ENCODE data around the gene DDA1.

DDA1 gene

DNA sequence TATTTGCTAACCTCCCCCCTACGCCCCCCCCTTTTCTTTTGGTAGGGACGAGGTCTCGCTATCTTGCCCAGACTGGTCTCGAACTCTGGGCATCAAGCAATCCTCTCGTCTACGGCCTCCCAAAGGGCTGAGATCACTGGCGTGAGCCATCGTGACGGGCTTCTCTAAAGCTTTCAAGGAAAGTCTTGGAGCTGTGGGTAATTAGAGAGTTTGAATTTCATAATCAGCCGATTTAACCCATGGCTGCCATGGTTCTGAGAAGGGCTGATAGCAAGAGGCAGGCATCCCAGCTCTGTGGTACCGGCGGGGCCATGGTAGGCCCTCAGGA lies 5.5 kb upstream of the DDA1 start:
- Histone ChIP-seq H3K9me3 (ENCODE audit: control insufficient read depth in 2 of 2, low read length in 2 of 2) (no peaks in the 10 kb centered on the region), H3K36me3 (ENCODE audit: control insufficient read depth in 2 of 2, insufficient read depth in 2 of 2, low read length in 2 of 2) (peaks cover 0 to 3% of the 10 kb centered on the region in 2 donors), H3K27ac (ENCODE audit: low read length) (peak overlapping the region; percentile 90), H3K4me1 (ENCODE audit: control insufficient read depth, insufficient read depth, low read length) (peaks cover 48% of the 10 kb centered on the region), H3K27me3 (ENCODE audit: control insufficient read depth in 1 of 2, insufficient read depth in 2 of 2, low read length in 2 of 2) (no peaks in the 10 kb centered on the region), H3K9ac (ENCODE audit: low read length in 2 of 2) (peak overlapping the region; percentile 44 to 73), H3K4me3 (ENCODE audit: low read length in 2 of 2) (peak overlapping the region; percentile 23 to 82)

DNA sequence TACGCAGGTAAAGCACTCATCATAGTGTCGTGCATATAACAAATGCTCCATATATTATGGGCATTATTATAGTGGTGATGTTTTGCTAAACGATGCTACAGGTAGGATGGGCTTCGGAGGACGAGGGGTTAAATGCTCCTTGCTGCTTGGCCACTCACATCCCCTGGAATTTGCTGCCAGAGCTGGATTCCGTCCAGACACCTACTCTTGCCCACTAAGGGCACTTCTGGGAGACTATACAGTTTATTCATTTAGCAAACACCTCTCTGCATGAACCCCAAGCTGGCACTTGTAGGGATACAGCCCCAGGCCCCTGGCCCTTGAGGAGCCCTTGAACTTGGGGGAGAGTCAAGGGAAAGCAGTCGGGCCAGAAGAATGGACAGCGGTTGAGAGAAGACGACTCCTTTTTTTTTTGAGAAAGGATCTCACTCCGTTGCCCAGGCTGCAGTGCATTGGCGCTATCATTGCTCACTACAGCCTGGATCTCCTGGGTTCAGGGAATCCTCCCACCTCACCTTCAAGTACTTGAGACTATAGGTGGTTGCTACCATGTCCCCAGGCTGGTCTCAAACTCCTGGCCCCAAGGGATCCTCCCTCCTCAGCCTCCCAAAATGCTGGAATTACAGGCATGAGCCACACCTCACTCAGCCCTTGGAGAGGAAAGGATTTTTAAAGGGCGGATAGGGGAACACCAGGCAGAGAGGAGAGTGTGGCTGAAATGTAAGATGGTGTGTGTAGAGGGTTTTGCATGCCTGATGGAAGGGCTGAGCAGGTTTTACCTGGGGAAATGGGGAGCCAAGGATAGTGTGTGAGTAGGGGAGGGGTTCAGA lies 4.8 kb upstream of the DDA1 start:
- Histone ChIP-seq H3K4me1 (ENCODE audit: control insufficient read depth, insufficient read depth, low read length) (peaks cover 51% of the 10 kb centered on the region), H3K4me3 (ENCODE audit: low read length in 2 of 2) (peak overlapping the region; percentile 23 to 91), H3K9me3 (ENCODE audit: control insufficient read depth in 2 of 2, low read length in 2 of 2) (no peaks in the 10 kb centered on the region), H3K36me3 (ENCODE audit: control insufficient read depth in 2 of 2, insufficient read depth in 2 of 2, low read length in 2 of 2) (peaks cover 0 to 3% of the 10 kb centered on the region in 2 donors), H3K27ac (ENCODE audit: low read length) (peak overlapping the region; percentile 90), H3K9ac (ENCODE audit: low read length in 2 of 2) (peak overlapping the region; percentile 44 to 73), H3K27me3 (ENCODE audit: control insufficient read depth in 1 of 2, insufficient read depth in 2 of 2, low read length in 2 of 2) (no peaks in the 10 kb centered on the region)

DNA sequence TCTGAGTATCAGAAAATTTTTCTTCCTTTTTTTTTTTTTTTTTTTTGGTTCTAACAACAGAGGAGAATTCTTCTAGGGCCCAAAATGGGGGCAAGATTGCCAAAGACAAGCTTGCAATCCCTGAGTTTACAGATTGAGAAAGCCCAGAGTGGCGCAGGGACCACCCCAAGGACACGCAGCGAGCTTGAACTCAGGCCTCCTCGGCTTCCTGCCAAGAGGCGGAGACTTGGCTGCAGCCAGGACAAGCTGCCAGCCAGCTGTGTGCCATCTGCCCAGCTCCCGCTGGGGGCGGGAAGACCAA lies 4.2 kb upstream of the DDA1 start:
- Histone ChIP-seq H3K9me3 (ENCODE audit: control insufficient read depth in 2 of 2, low read length in 2 of 2) (no peaks in the 10 kb centered on the region), H3K4me1 (ENCODE audit: control insufficient read depth, insufficient read depth, low read length) (peaks cover 57% of the 10 kb centered on the region), H3K36me3 (ENCODE audit: control insufficient read depth in 2 of 2, insufficient read depth in 2 of 2, low read length in 2 of 2) (peaks cover 0 to 3% of the 10 kb centered on the region in 2 donors), H3K9ac (ENCODE audit: low read length in 2 of 2) (peak overlapping the region; percentile 44 to 47), H3K27ac (ENCODE audit: low read length) (peak overlapping the region; percentile 90), H3K27me3 (ENCODE audit: control insufficient read depth in 1 of 2, insufficient read depth in 2 of 2, low read length in 2 of 2) (no peaks in the 10 kb centered on the region), H3K4me3 (ENCODE audit: low read length in 2 of 2) (peak overlapping the region; percentile 86 to 91)

DNA sequence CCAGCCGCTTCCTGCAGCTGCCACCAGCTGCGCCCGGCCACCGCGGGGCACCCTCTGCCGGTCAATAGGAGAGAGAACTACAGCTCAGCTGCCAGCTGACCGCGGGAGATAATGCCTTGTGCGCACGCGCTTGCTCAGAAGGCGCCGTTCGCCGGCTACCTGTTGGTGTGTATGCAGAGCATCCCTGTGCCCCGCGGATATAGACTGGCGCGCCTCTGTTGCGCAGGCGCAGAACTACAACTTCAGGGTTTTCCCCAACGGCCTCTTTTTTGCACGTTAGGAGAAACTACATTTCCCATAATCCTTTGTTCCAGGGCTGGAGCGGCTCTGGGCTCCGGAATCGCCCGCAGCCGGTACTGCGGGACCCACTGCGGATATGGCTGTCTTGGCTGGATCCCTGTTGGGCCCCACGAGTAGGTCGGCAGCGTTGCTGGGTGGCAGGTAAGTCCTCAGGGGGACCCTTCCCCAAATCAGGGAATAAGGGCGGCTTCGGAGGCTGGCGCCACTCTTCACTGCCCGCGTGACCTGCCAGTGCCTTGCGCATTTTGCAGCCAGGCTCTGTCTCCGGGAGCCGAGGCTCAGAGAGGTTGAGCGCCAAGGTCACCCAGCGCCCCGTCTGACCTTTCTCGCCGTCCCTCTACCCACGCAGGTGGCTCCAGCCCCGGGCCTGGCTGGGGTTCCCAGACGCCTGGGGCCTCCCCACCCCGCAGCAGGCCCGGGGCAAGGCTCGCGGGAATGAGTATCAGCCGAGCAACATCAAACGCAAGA lies 3.7 kb upstream of the DDA1 start, which contains the start of gene MRPL34:
MRPL34 (plus strand) TSS at position 356 of the 768 bp plus-strand sequence; CDS start at position 377, 21 bp downstream.
- H3K36me3 ChIP-seq (ENCODE audit: control insufficient read depth in 2 of 2, insufficient read depth in 2 of 2, low read length in 2 of 2) = peaks cover 0 to 2% of the 10 kb centered on the region in 2 donors
- peaks cover 62% of the 10 kb centered on the region for H3K4me1 ChIP-seq (ENCODE audit: control insufficient read depth, insufficient read depth, low read length)
- H3K9me3 ChIP-seq (ENCODE audit: control insufficient read depth in 2 of 2, low read length in 2 of 2) = no peaks in the 10 kb centered on the region
- H3K27me3 ChIP-seq (ENCODE audit: control insufficient read depth in 1 of 2, insufficient read depth in 2 of 2, low read length in 2 of 2) = no peaks in the 10 kb centered on the region
- peak within 1 kb of the TSS; percentile 86 to 91 for H3K4me3 ChIP-seq (ENCODE audit: low read length in 2 of 2)
- peak within 1 kb of the TSS; percentile 83 to 86 for H3K9ac ChIP-seq (ENCODE audit: low read length in 2 of 2)
- H3K27ac ChIP-seq (ENCODE audit: low read length) = peak within 1 kb of the TSS; percentile 90

DNA sequence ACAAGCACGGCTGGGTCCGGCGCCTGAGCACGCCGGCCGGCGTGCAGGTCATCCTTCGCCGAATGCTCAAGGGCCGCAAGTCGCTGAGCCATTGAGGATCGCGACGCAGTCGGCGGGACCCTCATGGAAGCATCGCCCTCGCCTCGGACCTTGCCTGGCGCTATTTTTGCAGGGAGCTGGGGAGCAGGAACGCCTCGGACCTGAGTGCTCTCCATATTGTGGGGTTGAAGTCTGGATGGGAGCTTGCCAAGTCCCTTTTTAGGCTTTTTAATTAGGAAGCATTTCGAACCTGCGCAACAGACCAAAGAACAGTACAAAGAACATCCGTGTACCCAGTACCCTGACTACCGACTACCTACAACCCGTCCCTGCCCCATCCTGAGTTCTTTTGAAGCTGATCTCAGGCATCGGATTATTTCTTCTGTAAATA lies 3.1 kb upstream of the DDA1 start:
- peaks cover 64% of the 10 kb centered on the region for H3K4me1 ChIP-seq (ENCODE audit: control insufficient read depth, insufficient read depth, low read length)
- no peaks in the 10 kb centered on the region for H3K36me3 ChIP-seq (ENCODE audit: control insufficient read depth in 2 of 2, insufficient read depth in 2 of 2, low read length in 2 of 2)
- peak overlapping the region; percentile 86 to 91 for H3K4me3 ChIP-seq (ENCODE audit: low read length in 2 of 2)
- H3K9me3 ChIP-seq (ENCODE audit: control insufficient read depth in 2 of 2, low read length in 2 of 2) = no peaks in the 10 kb centered on the region
- H3K27ac ChIP-seq (ENCODE audit: low read length) = peak overlapping the region; percentile 90
- no peaks in the 10 kb centered on the region for H3K27me3 ChIP-seq (ENCODE audit: control insufficient read depth in 1 of 2, insufficient read depth in 2 of 2, low read length in 2 of 2)
- peak overlapping the region; percentile 83 to 86 for H3K9ac ChIP-seq (ENCODE audit: low read length in 2 of 2)

DNA sequence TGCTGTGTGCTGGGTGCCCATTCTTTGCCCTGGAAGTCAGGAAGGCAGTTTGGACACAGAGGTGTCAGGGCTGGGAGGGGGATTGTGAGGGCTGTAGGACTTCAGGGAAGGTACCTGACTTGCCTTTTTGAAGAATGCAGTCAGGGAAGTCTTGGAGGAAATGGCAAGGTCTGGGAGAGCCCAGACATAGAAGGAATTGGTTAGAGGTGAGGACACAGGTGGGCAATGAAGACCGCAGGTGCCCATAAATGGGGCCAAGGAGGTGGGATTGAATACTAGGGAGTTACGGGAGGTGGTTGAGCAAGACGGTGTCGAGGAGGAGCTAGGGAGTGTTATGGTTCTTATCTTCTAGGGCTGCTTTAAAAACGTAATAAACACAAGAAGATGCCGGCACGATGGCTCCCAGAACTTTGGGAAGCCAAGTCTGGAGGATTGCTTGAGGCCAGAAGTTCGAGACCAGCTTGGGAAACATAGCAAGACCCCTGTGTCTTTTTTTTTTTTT lies 1.4 kb upstream of the DDA1 start:
- Histone ChIP-seq H3K9ac (ENCODE audit: low read length in 2 of 2) (no peak overlapping the region), H3K4me3 (ENCODE audit: low read length in 2 of 2) (no peak overlapping the region), H3K9me3 (ENCODE audit: control insufficient read depth in 2 of 2, low read length in 2 of 2) (no peaks in the 10 kb centered on the region), H3K4me1 (ENCODE audit: control insufficient read depth, insufficient read depth, low read length) (peaks cover 58% of the 10 kb centered on the region), H3K27ac (ENCODE audit: low read length) (peak overlapping the region; percentile 11), H3K27me3 (ENCODE audit: control insufficient read depth in 1 of 2, insufficient read depth in 2 of 2, low read length in 2 of 2) (no peaks in the 10 kb centered on the region), H3K36me3 (ENCODE audit: control insufficient read depth in 2 of 2, insufficient read depth in 2 of 2, low read length in 2 of 2) (peaks cover 0 to 2% of the 10 kb centered on the region in 2 donors)

DNA sequence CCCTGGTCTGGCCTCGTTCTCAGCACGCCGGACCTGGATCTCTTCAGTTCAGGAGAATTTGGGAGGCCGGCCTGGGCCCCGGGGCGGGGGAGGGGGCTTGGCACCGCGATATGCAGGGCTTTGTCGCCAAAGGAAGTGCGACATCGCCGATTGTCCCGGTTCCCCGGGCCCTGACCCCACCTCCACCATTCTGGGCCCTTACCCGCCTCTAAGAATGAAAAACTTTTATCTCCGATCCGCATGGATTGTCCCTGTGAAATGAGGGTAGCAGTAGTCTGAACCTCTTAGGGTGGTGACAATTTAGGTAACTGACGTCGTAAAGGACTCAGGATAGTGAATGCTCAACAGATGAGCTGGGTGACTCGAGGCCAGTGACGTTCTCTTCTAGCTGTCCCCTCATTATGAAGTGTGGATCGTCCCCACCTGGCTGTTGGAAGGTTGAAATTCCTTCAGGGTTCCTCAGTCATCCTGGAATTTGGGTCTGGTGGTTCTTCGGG lies 650 bp downstream of the DDA1 start:
- Histone ChIP-seq H3K9ac (ENCODE audit: low read length in 2 of 2) (peak overlapping the region; percentile 79 to 86), H3K36me3 (ENCODE audit: control insufficient read depth in 2 of 2, insufficient read depth in 2 of 2, low read length in 2 of 2) (peaks cover 11 to 12% of the 10 kb centered on the region in 2 donors), H3K9me3 (ENCODE audit: control insufficient read depth in 2 of 2, low read length in 2 of 2) (no peaks in the 10 kb centered on the region), H3K27ac (ENCODE audit: low read length) (no peak overlapping the region), H3K27me3 (ENCODE audit: control insufficient read depth in 1 of 2, insufficient read depth in 2 of 2, low read length in 2 of 2) (no peaks in the 10 kb centered on the region), H3K4me3 (ENCODE audit: low read length in 2 of 2) (peak overlapping the region; percentile 76 to 91), H3K4me1 (ENCODE audit: control insufficient read depth, insufficient read depth, low read length) (peaks cover 42% of the 10 kb centered on the region)

DNA sequence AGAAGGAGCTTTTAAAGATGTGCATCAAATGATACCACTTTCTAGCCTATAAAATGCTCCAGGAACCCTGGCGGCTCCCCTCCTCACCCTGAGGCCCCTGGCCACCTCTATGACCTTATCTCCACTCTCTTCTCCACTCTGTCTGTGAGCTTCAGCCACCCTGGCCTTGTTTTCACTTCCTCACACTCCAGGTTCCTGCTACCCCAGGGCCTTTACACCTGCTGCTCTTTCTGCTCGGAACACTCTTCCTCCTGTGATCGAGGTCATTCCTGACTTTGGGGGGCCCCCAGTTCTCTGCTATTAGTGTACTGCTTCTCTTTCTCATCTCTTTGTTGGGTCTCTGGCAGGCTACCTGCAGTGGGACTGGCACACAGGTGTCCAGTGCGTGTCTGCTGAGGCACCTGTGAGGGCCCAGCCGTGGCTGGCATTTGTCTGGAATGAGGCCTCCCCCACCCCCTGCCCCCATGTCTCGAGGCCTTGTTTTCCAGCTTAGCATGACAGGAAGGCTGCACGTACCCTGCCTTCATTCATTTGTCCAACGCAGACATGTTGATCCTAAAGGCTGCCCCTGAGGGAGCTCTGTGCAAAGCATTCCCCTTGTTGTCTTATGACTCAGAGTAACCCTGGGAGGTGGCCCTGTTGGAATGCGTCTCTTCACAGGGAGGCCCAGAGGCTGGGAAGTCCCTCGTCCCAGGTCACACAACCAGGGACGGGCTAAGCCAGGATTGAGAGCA lies 2.3 kb downstream of the DDA1 start:
- no peaks in the 10 kb centered on the region for H3K9me3 ChIP-seq (ENCODE audit: control insufficient read depth in 2 of 2, low read length in 2 of 2)
- H3K27ac ChIP-seq (ENCODE audit: low read length) = no peak overlapping the region
- no peak overlapping the region for H3K9ac ChIP-seq (ENCODE audit: low read length in 2 of 2)
- H3K27me3 ChIP-seq (ENCODE audit: control insufficient read depth in 1 of 2, insufficient read depth in 2 of 2, low read length in 2 of 2) = no peaks in the 10 kb centered on the region
- no peak overlapping the region for H3K4me3 ChIP-seq (ENCODE audit: low read length in 2 of 2)
- H3K36me3 ChIP-seq (ENCODE audit: control insufficient read depth in 2 of 2, insufficient read depth in 2 of 2, low read length in 2 of 2) = peaks cover 18 to 19% of the 10 kb centered on the region in 2 donors
- peaks cover 31% of the 10 kb centered on the region for H3K4me1 ChIP-seq (ENCODE audit: control insufficient read depth, insufficient read depth, low read length)

DNA sequence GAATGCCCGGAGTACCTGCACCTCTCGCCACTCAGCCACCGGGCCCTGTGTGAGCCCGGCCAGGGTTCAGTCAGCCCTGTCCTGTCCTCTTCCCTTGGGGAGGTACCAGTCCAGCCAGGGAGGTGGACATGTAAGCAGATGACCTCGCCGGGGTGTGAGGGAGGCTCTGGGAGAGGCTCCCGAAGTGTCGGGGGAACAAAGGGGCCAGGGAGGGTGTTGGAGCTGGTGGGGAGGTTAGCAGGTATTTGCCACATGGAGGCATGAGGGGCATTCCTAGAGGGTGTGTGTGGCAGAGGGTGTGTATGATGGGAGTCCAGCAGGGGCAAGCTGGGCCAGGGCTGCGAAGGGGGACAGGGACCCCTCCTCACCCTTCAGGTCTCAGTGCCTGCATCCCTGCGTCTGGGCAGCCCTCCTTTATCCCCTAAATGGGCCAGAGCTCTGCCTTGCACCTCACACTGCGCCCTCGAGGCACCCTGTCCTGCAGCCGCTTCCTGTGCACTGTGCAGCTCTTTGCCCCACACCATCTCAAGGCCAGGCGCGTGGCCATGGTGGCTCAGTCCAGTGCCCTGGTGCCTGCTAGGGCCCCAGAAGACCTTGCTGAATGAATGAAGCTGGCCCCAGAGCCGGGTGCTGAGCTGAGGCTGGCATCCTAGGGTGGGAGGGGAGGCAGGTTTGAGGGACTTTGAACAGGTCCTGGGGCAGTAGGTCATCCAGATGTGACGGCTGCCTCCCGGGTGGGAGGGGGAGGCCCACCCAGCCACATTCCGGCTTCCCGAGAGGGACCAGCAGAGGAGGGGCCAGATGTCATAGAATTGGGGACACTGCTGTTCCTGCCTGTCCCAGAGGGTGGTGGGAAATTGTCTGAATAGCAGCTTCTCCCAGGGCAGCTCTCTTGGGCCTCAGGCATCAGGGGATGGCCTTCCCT lies 3.1 kb downstream of the DDA1 start:
- H3K9ac ChIP-seq (ENCODE audit: low read length in 2 of 2) = no peak overlapping the region
- H3K27ac ChIP-seq (ENCODE audit: low read length) = no peak overlapping the region
- no peaks in the 10 kb centered on the region for H3K9me3 ChIP-seq (ENCODE audit: control insufficient read depth in 2 of 2, low read length in 2 of 2)
- no peaks in the 10 kb centered on the region for H3K27me3 ChIP-seq (ENCODE audit: control insufficient read depth in 1 of 2, insufficient read depth in 2 of 2, low read length in 2 of 2)
- no peak overlapping the region for H3K4me3 ChIP-seq (ENCODE audit: low read length in 2 of 2)
- peaks cover 18 to 19% of the 10 kb centered on the region in 2 donors for H3K36me3 ChIP-seq (ENCODE audit: control insufficient read depth in 2 of 2, insufficient read depth in 2 of 2, low read length in 2 of 2)
- peaks cover 27% of the 10 kb centered on the region for H3K4me1 ChIP-seq (ENCODE audit: control insufficient read depth, insufficient read depth, low read length)
